Measurements from ENCODE around the gene ZNF438. TPM values are rescaled to one million over a fixed set of nuclear protein-coding genes. Genes with fewer than 3 reads are reported as not detected.

The ZNF438 gene
- total and polyA plus RNA-seq, 10 of the 15 experiments (the other 5 are each of a cell fraction or from before 2014, with no cell fraction given) = 0.93 to 5.2 (median 1.9) TPM

DNA sequence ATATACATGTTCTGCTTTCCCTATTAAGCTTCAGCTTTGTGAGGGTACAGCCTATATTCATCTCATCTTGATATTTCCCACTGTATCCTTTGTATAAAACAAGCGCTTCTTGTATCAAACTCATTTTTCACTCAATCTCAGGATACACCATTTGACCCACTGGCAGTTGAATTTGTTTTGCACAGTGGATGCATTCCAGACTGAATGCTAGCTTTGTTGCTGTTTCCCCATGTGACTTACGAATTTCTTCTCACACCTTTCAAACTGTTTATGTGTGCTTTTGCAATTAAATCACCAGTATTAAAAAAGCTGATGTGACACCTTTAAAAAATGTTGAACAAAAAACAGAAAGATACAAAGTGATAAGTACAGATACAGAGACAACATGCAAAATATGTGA is 180.9 kb downstream of the ZNF438 start:
- no peaks in the 10 kb centered on the region for H3K9me3 ChIP-seq (replicated peaks; ENCODE audit: control insufficient read depth, insufficient read depth, low read length)
- TF ChIP-seq, protein P1, sequence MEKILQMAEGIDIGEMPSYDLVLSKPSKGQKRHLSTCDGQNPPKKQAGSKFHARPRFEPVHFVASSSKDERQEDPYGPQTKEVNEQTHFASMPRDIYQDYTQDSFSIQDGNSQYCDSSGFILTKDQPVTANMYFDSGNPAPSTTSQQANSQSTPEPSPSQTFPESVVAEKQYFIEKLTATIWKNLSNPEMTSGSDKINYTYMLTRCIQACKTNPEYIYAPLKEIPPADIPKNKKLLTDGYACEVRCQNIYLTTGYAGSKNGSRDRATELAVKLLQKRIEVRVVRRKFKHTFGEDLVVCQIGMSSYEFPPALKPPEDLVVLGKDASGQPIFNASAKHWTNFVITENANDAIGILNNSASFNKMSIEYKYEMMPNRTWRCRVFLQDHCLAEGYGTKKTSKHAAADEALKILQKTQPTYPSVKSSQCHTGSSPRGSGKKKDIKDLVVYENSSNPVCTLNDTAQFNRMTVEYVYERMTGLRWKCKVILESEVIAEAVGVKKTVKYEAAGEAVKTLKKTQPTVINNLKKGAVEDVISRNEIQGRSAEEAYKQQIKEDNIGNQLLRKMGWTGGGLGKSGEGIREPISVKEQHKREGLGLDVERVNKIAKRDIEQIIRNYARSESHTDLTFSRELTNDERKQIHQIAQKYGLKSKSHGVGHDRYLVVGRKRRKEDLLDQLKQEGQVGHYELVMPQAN (conservative IDR thresholded peaks at IDR 0.05) = no peak
- TF ChIP-seq, protein P2, sequence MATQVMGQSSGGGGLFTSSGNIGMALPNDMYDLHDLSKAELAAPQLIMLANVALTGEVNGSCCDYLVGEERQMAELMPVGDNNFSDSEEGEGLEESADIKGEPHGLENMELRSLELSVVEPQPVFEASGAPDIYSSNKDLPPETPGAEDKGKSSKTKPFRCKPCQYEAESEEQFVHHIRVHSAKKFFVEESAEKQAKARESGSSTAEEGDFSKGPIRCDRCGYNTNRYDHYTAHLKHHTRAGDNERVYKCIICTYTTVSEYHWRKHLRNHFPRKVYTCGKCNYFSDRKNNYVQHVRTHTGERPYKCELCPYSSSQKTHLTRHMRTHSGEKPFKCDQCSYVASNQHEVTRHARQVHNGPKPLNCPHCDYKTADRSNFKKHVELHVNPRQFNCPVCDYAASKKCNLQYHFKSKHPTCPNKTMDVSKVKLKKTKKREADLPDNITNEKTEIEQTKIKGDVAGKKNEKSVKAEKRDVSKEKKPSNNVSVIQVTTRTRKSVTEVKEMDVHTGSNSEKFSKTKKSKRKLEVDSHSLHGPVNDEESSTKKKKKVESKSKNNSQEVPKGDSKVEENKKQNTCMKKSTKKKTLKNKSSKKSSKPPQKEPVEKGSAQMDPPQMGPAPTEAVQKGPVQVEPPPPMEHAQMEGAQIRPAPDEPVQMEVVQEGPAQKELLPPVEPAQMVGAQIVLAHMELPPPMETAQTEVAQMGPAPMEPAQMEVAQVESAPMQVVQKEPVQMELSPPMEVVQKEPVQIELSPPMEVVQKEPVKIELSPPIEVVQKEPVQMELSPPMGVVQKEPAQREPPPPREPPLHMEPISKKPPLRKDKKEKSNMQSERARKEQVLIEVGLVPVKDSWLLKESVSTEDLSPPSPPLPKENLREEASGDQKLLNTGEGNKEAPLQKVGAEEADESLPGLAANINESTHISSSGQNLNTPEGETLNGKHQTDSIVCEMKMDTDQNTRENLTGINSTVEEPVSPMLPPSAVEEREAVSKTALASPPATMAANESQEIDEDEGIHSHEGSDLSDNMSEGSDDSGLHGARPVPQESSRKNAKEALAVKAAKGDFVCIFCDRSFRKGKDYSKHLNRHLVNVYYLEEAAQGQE (IDR thresholded peaks at IDR 0.05; ENCODE audit: low read depth, low read length) = no peak
- TF ChIP-seq RB1 (IDR thresholded peaks at IDR 0.05; ENCODE audit: borderline replicate concordance) (no peak), ETV6 (conservative IDR thresholded peaks at IDR 0.05 in 1 of 2, IDR thresholded peaks at IDR 0.05 in 1 of 2; ENCODE audit: borderline replicate concordance in 1 of 2, low read depth in 1 of 2) (no peak), CBX3 (IDR thresholded peaks at IDR 0.05; ENCODE audit: borderline replicate concordance, low read depth) (no peak), SIN3A (IDR thresholded peaks at IDR 0.05; ENCODE audit: low read depth, low read length) (no peak), MEF2A (IDR thresholded peaks at IDR 0.05; ENCODE audit: insufficient read depth, low read depth, low read length) (no peak), TBL1XR1 (IDR thresholded peaks at IDR 0.05; ENCODE audit: low read depth, low read length) (no peak), YBX1 (IDR thresholded peaks at IDR 0.05) (no peak), ZZZ3 (IDR thresholded peaks at IDR 0.05; ENCODE audit: control insufficient read depth, insufficient read length, low read depth) (no peak), FOXK2 (IDR thresholded peaks at IDR 0.05) (no peak), SP1 (IDR thresholded peaks at IDR 0.05; ENCODE audit: low read depth, low read length) (no peak), NR2F1 (conservative IDR thresholded peaks at IDR 0.05) (no peak), CHD4 (IDR thresholded peaks at IDR 0.05) (no peak), MYC (IDR thresholded peaks at IDR 0.05; ENCODE audit: insufficient read depth, insufficient read length, insufficient replicate concordance, low read length, severe bottlenecking) (no peak)
- TF ChIP-seq, protein P3, sequence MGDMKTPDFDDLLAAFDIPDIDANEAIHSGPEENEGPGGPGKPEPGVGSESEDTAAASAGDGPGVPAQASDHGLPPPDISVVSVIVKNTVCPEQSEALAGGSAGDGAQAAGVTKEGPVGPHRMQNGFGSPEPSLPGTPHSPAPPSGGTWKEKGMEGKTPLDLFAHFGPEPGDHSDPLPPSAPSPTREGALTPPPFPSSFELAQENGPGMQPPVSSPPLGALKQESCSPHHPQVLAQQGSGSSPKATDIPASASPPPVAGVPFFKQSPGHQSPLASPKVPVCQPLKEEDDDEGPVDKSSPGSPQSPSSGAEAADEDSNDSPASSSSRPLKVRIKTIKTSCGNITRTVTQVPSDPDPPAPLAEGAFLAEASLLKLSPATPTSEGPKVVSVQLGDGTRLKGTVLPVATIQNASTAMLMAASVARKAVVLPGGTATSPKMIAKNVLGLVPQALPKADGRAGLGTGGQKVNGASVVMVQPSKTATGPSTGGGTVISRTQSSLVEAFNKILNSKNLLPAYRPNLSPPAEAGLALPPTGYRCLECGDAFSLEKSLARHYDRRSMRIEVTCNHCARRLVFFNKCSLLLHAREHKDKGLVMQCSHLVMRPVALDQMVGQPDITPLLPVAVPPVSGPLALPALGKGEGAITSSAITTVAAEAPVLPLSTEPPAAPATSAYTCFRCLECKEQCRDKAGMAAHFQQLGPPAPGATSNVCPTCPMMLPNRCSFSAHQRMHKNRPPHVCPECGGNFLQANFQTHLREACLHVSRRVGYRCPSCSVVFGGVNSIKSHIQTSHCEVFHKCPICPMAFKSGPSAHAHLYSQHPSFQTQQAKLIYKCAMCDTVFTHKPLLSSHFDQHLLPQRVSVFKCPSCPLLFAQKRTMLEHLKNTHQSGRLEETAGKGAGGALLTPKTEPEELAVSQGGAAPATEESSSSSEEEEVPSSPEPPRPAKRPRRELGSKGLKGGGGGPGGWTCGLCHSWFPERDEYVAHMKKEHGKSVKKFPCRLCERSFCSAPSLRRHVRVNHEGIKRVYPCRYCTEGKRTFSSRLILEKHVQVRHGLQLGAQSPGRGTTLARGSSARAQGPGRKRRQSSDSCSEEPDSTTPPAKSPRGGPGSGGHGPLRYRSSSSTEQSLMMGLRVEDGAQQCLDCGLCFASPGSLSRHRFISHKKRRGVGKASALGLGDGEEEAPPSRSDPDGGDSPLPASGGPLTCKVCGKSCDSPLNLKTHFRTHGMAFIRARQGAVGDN (IDR thresholded peaks at IDR 0.05) = no peak
- H3K27ac ChIP-seq (ENCODE audit: control insufficient read depth, insufficient read depth) = no peak overlapping the region
- no peaks in the 10 kb centered on the region for H3K27me3 ChIP-seq (replicated peaks in 1 of 2; ENCODE audit: control insufficient read depth in 2 of 2, insufficient read depth in 2 of 2, low read length in 1 of 2)
- ChIA-PET RAD21 (ENCODE audit: unreplicated experiment) (interaction anchor here (0.5 kb wide), 1 partner anchor 418 kb away, joined by 3 read pairs; no protein-coding TSS in a partner anchor), POLR2A (interaction anchor here (0.6 kb wide), 1 partner anchor 517 kb away, joined by 3 read pairs; no protein-coding TSS in a partner anchor), CTCF (no interaction called here), SMC1A (ENCODE audit: uncharacterized antibody, unreplicated experiment) (interaction anchor here (0.7 kb wide), 1 partner anchor 185 kb away, joined by 3 read pairs; no protein-coding TSS in a partner anchor)
- no peak for FAIRE-seq
- no peaks in the 10 kb centered on the region for H3K36me3 ChIP-seq (ENCODE audit: control insufficient read depth in 2 of 2, insufficient read depth in 2 of 2, low read length in 1 of 2)
- WGBS (ENCODE audit: insufficient coverage, insufficient replicate concordance, low lambda C conversion rate, missing lambda C conversion rate) = 47% methylated on average over 2 of the region's 2 CpGs
- H3K4me2 ChIP-seq (ENCODE audit: control insufficient read depth, insufficient read depth) = no peak overlapping the region
- no peak for ATAC-seq
- H3K79me2 ChIP-seq (ENCODE audit: control insufficient read depth, insufficient read depth, low read length) = no peaks in the 10 kb centered on the region
- intact Hi-C loops (cut with micrococcal nuclease; ENCODE audit: unreplicated experiment) (no loop called here), in situ Hi-C loops (cut with MboI) (no loop called here)
- H2AFZ ChIP-seq (ENCODE audit: control insufficient read depth, low read depth, low read length) = no peak overlapping the region
- no peak overlapping the region for H3K9ac ChIP-seq (ENCODE audit: control insufficient read depth, insufficient read depth, low read length)
- DNase-seq (ENCODE audit: low read depth, low spot score) = no peak
- H4K20me1 ChIP-seq (ENCODE audit: control insufficient read depth, insufficient read depth) = no peaks in the 10 kb centered on the region
- H3K4me3 ChIP-seq = no peak overlapping the region
- BruUV-seq (replicated peaks) = no TSS peak
- H3K4me1 ChIP-seq (ENCODE audit: control insufficient read depth, insufficient read depth, low read length) = no peaks in the 10 kb centered on the region
